ENCODE results near the gene C1QTNF8.

The C1QTNF8 gene

GRCh38 chr16:1101573-1102332 is 5.7 kb upstream of the C1QTNF8 start:
- Histone ChIP-seq H3K4me3 (ENCODE audit: low read length) (no peak overlapping the region), H3K79me2 (ENCODE audit: low read length) (no peaks in the 10 kb centered on the region), H4K20me1 (ENCODE audit: insufficient read depth, low read length) (no peaks in the 10 kb centered on the region), H2AFZ (ENCODE audit: low read depth, low read length) (no peak overlapping the region), H3K9me3 (ENCODE audit: insufficient read depth, low read length) (no peaks in the 10 kb centered on the region), H3K9ac (ENCODE audit: low read length) (no peak overlapping the region), H3K4me2 (ENCODE audit: low read length) (no peak overlapping the region), H3K27me3 (ENCODE audit: low read depth, low read length) (peaks cover 11% of the 10 kb centered on the region; the same call in 1 of the 2 replicates), H3K4me1 (ENCODE audit: low read length) (no peaks in the 10 kb centered on the region), H3K27ac (ENCODE audit: low read length) (no peak overlapping the region), H3K36me3 (replicated peaks; ENCODE audit: low read depth, low read length) (no peaks in the 10 kb centered on the region)
- TF ChIP-seq CTCF (IDR thresholded peaks at IDR 0.05; ENCODE audit: low read depth, low read length), result no peak
- TF ChIP-seq EZH2phosphoT487 (IDR thresholded peaks at IDR 0.05; ENCODE audit: low read depth), result no peak

- Histone ChIP-seq H3K9ac (ENCODE audit: low read length) (no peak overlapping the region), H3K4me2 (ENCODE audit: low read length) (no peak overlapping the region), H3K4me3 (ENCODE audit: low read length) (no peak overlapping the region), H4K20me1 (ENCODE audit: insufficient read depth, low read length) (no peaks in the 10 kb centered on the region), H3K36me3 (replicated peaks; ENCODE audit: low read depth, low read length) (no peaks in the 10 kb centered on the region), H2AFZ (ENCODE audit: low read depth, low read length) (no peak overlapping the region), H3K9me3 (ENCODE audit: insufficient read depth, low read length) (no peaks in the 10 kb centered on the region), H3K27ac (ENCODE audit: low read length) (no peak overlapping the region), H3K27me3 (ENCODE audit: low read depth, low read length) (peaks cover 11% of the 10 kb centered on the region; the same call in 1 of the 2 replicates), H3K79me2 (ENCODE audit: low read length) (no peaks in the 10 kb centered on the region), H3K4me1 (ENCODE audit: low read length) (no peaks in the 10 kb centered on the region)
- no peak for TF ChIP-seq CTCF (IDR thresholded peaks at IDR 0.05; ENCODE audit: low read depth, low read length)
- TF ChIP-seq EZH2phosphoT487 (IDR thresholded peaks at IDR 0.05; ENCODE audit: low read depth), result no peak
These were observed 5.1 kb upstream of the C1QTNF8 start for GRCh38 chr16:1101133-1101532.

GRCh38 chr16:1100084-1100800 is 4.2 kb upstream of the C1QTNF8 start:
- Histone ChIP-seq H3K4me1 (ENCODE audit: low read length) (no peaks in the 10 kb centered on the region), H3K27me3 (ENCODE audit: low read depth, low read length) (peaks cover 11% of the 10 kb centered on the region; the same call in 1 of the 2 replicates), H3K9ac (ENCODE audit: low read length) (no peak overlapping the region), H3K4me3 (ENCODE audit: low read length) (no peak overlapping the region), H4K20me1 (ENCODE audit: insufficient read depth, low read length) (no peaks in the 10 kb centered on the region), H3K4me2 (ENCODE audit: low read length) (no peak overlapping the region), H3K79me2 (ENCODE audit: low read length) (no peaks in the 10 kb centered on the region), H3K36me3 (replicated peaks; ENCODE audit: low read depth, low read length) (no peaks in the 10 kb centered on the region), H3K27ac (ENCODE audit: low read length) (no peak overlapping the region), H3K9me3 (ENCODE audit: insufficient read depth, low read length) (no peaks in the 10 kb centered on the region), H2AFZ (ENCODE audit: low read depth, low read length) (no peak overlapping the region)
- TF ChIP-seq EZH2phosphoT487 (IDR thresholded peaks at IDR 0.05; ENCODE audit: low read depth) (no peak), CTCF (IDR thresholded peaks at IDR 0.05; ENCODE audit: low read depth, low read length) (no peak)

Measured in OCI-LY3 (cell line).